NCI-H1694 treated with DMSO at 0.1 percent for 48 hours (cell line): ENCODE measurements around the gene COBLL1.
A peak's percentile ranks its signal among the peaks of the same experiment; 100 is the strongest.
"Not testable (repeated sequence)": the region's sequence is repeated elsewhere in the genome, so short reads cannot be mapped to it uniquely, and the experiment has no call there.

Source experiments
- DNase-seq: peaks from one replicate; lab custom pipeline; 2025; lab: John Stamatoyannopoulos, UW

The COBLL1 gene

GRCh38 chr2:164841719-164842623 is at the start of gene COBLL1:
Gene COBLL1, minus strand, starts transcription at chr2:164841823. Its CDS starts 627 bp downstream, at chr2:164841196.
- peak; percentile 76 for DNase-seq

- DNase-seq = peak; percentile 86
Measured at GRCh38 chr2:164890544-164890943, 48.9 kb upstream of the COBLL1 start.

GRCh38 chr2:164888592-164888991 is 47.0 kb upstream of the COBLL1 start:
- no peak for DNase-seq

GRCh38 chr2:164887434-164888144 is 46.0 kb upstream of the COBLL1 start:
- DNase-seq = no peak

- DNase-seq = no peak
Measured at GRCh38 chr2:164882276-164882675, 40.7 kb upstream of the COBLL1 start.

GRCh38 chr2:164881524-164881923 is 39.9 kb upstream of the COBLL1 start:
- no peak for DNase-seq

GRCh38 chr2:164879901-164880535 is 38.4 kb upstream of the COBLL1 start:
- DNase-seq = no peak

GRCh38 chr2:164877927-164878326 is 36.3 kb upstream of the COBLL1 start:
- no peak for DNase-seq

GRCh38 chr2:164877169-164877568 is 35.5 kb upstream of the COBLL1 start:
- DNase-seq = no peak

GRCh38 chr2:164875334-164876205 is 33.9 kb upstream of the COBLL1 start:
- no peak for DNase-seq

GRCh38 chr2:164873210-164873908 is 31.7 kb upstream of the COBLL1 start:
- DNase-seq = no peak

GRCh38 chr2:164871404-164871803 is 29.8 kb upstream of the COBLL1 start:
- no peak for DNase-seq

GRCh38 chr2:164869420-164869772 is 27.8 kb upstream of the COBLL1 start:
- DNase-seq = no peak

GRCh38 chr2:164868563-164869419 is 27.2 kb upstream of the COBLL1 start:
- peak; percentile 53 for DNase-seq

- no peak for DNase-seq
Measured at GRCh38 chr2:164867779-164868397, 26.3 kb upstream of the COBLL1 start.

- DNase-seq = not testable (repeated sequence)
Measured at GRCh38 chr2:164866381-164866780, 24.8 kb upstream of the COBLL1 start.

- DNase-seq = no peak
Measured at GRCh38 chr2:164860694-164861042, 19.0 kb upstream of the COBLL1 start.

- DNase-seq = not testable (repeated sequence)
Measured at GRCh38 chr2:164859906-164860693, 18.5 kb upstream of the COBLL1 start.

- no peak for DNase-seq
Measured at GRCh38 chr2:164859251-164859818, 17.7 kb upstream of the COBLL1 start.
